Nephron progenitor cell (in vitro differentiated cells): Measurements from ENCODE around the gene KIF3A.

ENCODE experiments used
- DNase-seq: peaks from one replicate; pipeline ENCODE4 v3.0.0; 2021
- H3K27ac Mint-ChIP-seq: 2 replicates; pipeline ENCODE4 v1.8.0; 2021; ENCODE audit warnings: mild to moderate bottlenecking, moderate library complexity, mixed read lengths
- H3K27me3 Mint-ChIP-seq: 2 replicates; pipeline ENCODE4 v1.8.0; 2021; ENCODE audit warnings: mild to moderate bottlenecking, low read depth, mixed read lengths; ENCODE audit not compliant: poor library complexity
- H3K36me3 Mint-ChIP-seq: 2 replicates; pipeline ENCODE4 v1.8.0; 2021; ENCODE audit warnings: low read depth, mixed read lengths
- H3K4me1 Mint-ChIP-seq: 2 replicates; pipeline ENCODE4 v1.8.0; 2021; ENCODE audit warnings: mixed read lengths
- H3K4me3 Mint-ChIP-seq: 2 replicates; pipeline ENCODE4 v1.8.0; 2021; ENCODE audit warnings: mild to moderate bottlenecking, moderate library complexity, mixed read lengths
- H3K9me3 Mint-ChIP-seq: 2 replicates; pipeline ENCODE4 v1.8.0; 2021; ENCODE audit warnings: mild to moderate bottlenecking, moderate library complexity, mixed read lengths
- CTCF ChIP-seq: fragments of 200-600 bp; sonication (generic); IDR thresholded peaks from 2 replicates; pipeline ENCODE4 v1.5.0; 2021; ENCODE audit warnings: antibody characterized with exemption

The KIF3A gene

DNA sequence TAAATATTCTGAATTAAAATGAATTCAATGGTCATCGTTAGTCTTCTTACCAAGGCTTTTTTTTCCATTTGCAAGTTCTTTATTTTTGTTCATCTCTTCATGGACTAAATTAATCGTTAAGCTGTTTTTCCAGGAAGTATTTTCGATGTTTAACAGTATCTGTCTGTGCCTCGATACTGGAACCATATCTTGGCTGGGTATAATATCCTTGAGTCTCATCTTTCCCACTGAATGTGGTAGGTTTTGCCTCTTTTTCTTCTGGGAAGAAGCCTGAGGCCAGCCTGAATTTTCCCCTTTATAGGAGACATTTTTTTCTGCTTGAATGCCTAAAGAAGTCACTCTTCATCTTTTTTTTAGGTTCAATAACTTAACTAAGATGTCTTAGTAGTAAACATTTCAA lies 43.7 kb upstream of the KIF3A start:
- H3K36me3 Mint-ChIP-seq, result no peaks in the 10 kb centered on the region
- H3K9me3 Mint-ChIP-seq, result peaks cover 1% of the 10 kb centered on the region
- H3K4me3 Mint-ChIP-seq, result no peak overlapping the region
- TF ChIP-seq CTCF, result no peak
- peaks cover 11% of the 10 kb centered on the region for H3K4me1 Mint-ChIP-seq
- peaks cover 64% of the 10 kb centered on the region for H3K27me3 Mint-ChIP-seq
- no peak overlapping the region for H3K27ac Mint-ChIP-seq
- DNase-seq, result no peak

DNA sequence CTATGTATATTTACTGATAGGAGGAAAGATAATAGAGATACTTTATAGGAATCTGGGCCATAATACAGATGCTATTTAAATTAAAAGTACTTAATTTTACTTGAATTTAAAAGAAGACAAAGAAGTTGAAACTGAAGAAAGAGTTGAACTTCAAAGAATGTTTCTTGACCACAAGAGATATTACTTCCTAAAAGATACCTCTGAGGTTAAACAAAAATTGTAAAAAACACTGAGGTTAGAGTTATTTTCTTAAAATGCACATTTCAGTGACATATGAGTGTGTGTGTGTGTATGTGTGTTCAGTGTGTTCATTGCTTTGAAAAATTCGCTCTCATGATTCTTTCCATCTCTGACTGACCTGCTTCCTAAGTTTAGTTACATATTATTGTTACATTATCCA lies 43.2 kb upstream of the KIF3A start:
- no peak overlapping the region for H3K4me3 Mint-ChIP-seq
- no peaks in the 10 kb centered on the region for H3K36me3 Mint-ChIP-seq
- DNase-seq, result no peak
- no peaks in the 10 kb centered on the region for H3K9me3 Mint-ChIP-seq
- no peak overlapping the region for H3K27ac Mint-ChIP-seq
- TF ChIP-seq CTCF, result no peak
- peaks cover 16% of the 10 kb centered on the region for H3K4me1 Mint-ChIP-seq
- peaks cover 63% of the 10 kb centered on the region for H3K27me3 Mint-ChIP-seq

- Mint-ChIP-seq H3K27me3 (peaks cover 58% of the 10 kb centered on the region), H3K9me3 (no peaks in the 10 kb centered on the region), H3K36me3 (no peaks in the 10 kb centered on the region), H3K4me3 (no peak overlapping the region), H3K4me1 (peaks cover 22% of the 10 kb centered on the region), H3K27ac (no peak overlapping the region)
- DNase-seq, result no peak
- no peak for TF ChIP-seq CTCF
These were observed 42.6 kb upstream of the KIF3A start for GRCh38 chr5:132779961-132780360.

GRCh38 chr5:132778856-132779255 lies 41.5 kb upstream of the KIF3A start:
- Mint-ChIP-seq H3K27me3 (peaks cover 58% of the 10 kb centered on the region), H3K4me1 (peaks cover 25% of the 10 kb centered on the region), H3K9me3 (no peaks in the 10 kb centered on the region), H3K36me3 (no peaks in the 10 kb centered on the region), H3K27ac (no peak overlapping the region), H3K4me3 (peak overlapping the region; percentile 11)
- DNase-seq, result no peak
- TF ChIP-seq CTCF, result no peak

- DNase-seq, result no peak
- H3K27me3 Mint-ChIP-seq, result peaks cover 55% of the 10 kb centered on the region
- no peak for TF ChIP-seq CTCF
- H3K4me1 Mint-ChIP-seq, result peaks cover 29% of the 10 kb centered on the region
- no peak overlapping the region for H3K27ac Mint-ChIP-seq
- H3K36me3 Mint-ChIP-seq, result no peaks in the 10 kb centered on the region
- peak overlapping the region; percentile 79 for H3K4me3 Mint-ChIP-seq
- no peaks in the 10 kb centered on the region for H3K9me3 Mint-ChIP-seq
These were observed 40.8 kb upstream of the KIF3A start for GRCh38 chr5:132778129-132778528.

DNA sequence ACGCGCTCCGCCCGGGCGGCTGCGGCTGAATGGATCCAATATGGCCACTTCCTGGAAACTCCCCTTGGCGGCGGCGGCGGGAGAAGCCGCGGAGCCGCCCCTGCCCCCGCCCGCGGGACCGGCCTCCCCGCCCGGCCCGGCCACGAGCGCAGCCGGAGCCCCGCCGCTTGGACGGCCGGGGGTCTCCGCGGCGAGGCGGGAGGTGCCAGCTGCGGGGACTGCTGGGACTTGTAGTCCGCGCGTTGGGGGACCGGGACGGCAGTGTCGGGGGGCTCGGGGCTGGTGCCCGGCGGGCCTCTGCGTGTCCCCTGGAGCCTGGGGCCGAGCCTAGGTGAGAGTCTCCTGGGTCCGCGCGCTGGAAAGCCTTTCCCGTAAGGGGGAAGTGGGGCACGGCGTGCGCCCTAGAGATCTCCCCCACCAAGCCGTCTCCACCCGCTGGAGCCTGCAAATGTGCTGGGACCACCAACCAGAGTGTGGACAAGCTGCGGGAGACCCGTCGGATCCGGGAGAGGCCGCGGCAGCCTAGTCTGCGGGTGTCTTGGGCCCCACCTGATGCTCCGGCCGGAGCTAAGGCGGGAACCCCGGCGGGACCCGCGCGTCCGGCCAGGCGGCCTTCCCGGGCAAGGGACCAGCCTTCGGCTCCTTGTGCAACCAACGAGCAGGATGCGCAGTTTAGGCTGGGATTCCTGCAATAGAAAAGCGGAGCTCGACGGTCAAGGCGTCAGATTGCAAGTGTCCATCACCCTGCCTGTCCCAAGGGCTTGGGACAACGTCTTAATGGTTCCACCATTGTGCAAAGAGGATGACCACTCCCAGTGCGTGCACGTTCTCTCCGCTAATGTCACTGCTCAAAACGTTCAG lies 40.1 kb upstream of the KIF3A start, which contains the start of gene SEPTIN8:
TSS of gene SEPTIN8 (minus strand) at position 31 of the 861 bp plus-strand sequence. CDS start 102 bp downstream, outside the sequence.
- Mint-ChIP-seq H3K9me3 (no peaks in the 10 kb centered on the region), H3K27me3 (peaks cover 54% of the 10 kb centered on the region), H3K27ac (no peak within 1 kb of the TSS), H3K36me3 (no peaks in the 10 kb centered on the region), H3K4me1 (peaks cover 29% of the 10 kb centered on the region), H3K4me3 (peak within 1 kb of the TSS; percentile 81)
- TF ChIP-seq CTCF, result no peak
- peak; percentile 74 for DNase-seq
